Stimulated activated CD4-positive, alpha-beta T cell treated with anti-CD3 and anti-CD28 coated beads, Interleukin-15, amount 100 ng/mL, for 24 hours (primary cell): ENCODE measurements around the gene MICOS13.

Experiments used
- DNase-seq: peaks from one replicate; pipeline ENCODE4 v3.0.0-alpha.2; 2020

MICOS13 gene

GRCh38 chr19:5666921-5667610 lies 13.2 kb downstream of the MICOS13 start:
- no peak for DNase-seq

GRCh38 chr19:5665781-5666513 lies 14.4 kb downstream of the MICOS13 start:
- no peak for DNase-seq

DNA sequence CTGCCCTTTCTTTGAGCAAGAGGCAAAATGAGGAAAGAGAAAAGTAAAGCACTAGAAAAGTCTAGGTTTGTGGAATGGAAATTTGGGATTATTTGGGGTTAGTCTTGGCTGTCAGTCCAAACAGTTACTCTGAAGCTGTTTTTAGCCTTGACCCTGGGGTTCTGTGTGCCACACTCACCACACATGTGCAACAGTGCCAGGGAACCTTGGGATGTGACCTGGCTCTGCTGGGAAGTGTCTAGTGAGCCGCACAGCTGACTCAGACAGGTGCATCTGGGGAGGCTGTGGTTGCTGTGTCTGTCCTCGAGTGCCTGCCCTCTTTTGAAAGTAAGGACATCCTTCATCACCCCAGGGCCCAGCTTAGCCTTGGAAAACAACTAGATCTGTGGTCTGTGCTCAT lies 15.8 kb downstream of the MICOS13 start:
- DNase-seq = no peak

DNA sequence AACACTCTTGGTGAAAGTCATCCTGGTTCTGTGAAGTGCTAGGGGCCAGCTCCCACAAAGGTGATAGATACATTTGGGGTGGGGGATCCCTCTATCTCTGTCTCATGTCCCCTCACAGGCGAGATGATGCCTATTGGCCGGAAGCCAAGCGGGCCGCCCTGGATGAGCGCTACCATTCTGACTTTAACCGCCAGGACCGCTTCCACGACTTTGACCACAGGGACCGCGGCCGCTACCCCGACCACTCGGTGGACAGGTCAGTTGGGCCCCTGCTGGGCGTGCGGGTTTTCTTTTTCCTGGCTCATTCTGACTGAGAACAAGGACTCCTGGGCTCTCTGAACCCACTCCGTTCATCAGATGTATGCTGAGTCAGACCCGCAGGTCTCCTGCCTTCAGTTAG lies 16.4 kb downstream of the MICOS13 start:
- no peak for DNase-seq

DNA sequence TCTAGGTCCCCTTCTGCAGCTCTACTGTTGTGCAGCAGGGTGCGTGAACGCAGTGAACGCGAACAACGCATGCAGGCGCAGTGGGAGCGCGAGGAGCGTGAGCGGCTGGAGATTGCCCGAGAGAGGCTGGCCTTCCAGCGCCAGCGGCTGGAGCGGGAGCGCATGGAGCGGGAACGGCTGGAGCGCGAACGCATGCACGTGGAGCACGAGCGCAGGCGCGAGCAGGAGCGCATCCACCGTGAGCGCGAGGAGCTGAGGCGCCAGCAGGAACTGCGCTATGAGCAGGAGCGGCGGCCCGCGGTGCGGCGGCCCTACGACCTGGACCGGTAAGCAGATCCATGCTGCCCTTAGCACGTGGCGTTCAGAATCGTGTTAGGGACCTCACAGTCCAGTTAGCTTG lies 18.8 kb downstream of the MICOS13 start:
- DNase-seq = no peak

- no peak for DNase-seq
Observed at GRCh38 chr19:5655412-5655811, 24.9 kb downstream of the MICOS13 start.

DNA sequence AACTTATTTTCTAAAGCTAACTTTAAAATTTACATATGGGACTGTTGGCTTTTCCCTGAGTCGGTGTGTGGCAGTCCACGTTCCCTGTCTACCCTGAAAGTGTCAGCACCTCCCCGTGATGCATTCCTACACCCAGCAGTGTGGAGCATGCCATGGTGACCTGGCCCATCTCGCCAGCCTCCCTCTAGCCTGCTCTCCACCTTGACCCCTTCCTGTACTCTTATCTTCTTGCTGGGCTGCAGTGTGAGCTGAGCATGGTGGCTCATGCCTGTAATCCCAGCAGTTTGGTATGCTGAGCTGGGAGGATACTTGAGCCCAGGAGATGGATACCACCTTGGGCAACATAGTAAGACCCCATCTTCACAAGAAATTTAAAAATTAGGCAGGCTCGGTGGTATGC lies 25.4 kb downstream of the MICOS13 start:
- no peak for DNase-seq

GRCh38 chr19:5652261-5652660 lies 28.1 kb downstream of the MICOS13 start:
- no peak for DNase-seq

GRCh38 chr19:5651361-5651760 lies 29.0 kb downstream of the MICOS13 start:
- DNase-seq = no peak

DNA sequence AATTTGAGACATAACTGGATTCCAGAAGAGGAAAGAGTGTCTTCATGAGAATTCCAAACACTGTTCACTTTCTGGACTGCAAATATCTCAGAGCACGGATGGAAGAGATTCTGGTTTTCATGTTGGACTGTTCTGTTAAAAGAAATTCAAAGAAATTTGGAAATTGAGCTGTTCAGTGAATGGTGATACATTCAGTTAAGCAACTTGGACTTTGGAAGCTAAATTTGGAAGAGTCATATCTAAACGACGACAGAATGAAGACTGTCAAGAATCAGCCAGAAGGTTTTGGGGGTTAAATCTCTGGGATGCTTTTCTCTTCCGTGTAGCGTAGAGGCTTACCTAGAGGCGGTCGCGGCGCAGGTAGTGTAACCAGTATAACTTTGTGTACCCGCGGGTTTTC lies 31.9 kb downstream of the MICOS13 start:
- no peak for DNase-seq

GRCh38 chr19:5646703-5647102 lies 33.6 kb downstream of the MICOS13 start:
- DNase-seq = no peak

DNA sequence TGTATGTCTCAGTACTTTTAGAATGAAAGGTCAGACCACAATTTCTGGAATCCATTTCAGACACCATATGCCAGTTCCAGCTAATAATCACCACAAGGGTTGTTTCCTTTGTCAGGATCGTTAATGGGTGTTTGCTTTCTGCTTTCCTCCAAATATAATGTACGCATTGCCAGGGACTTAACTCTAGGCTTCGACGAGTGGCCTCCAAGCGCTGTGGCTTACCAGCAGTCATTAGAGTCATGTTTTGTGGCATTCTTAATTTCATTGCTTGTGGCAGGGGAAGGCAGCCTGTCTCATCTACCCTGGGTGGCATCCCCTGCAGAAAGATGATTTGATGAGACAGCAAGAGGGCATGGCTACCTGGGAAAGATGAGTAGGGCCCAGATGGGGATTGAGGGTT lies 34.9 kb downstream of the MICOS13 start:
- DNase-seq = no peak

DNA sequence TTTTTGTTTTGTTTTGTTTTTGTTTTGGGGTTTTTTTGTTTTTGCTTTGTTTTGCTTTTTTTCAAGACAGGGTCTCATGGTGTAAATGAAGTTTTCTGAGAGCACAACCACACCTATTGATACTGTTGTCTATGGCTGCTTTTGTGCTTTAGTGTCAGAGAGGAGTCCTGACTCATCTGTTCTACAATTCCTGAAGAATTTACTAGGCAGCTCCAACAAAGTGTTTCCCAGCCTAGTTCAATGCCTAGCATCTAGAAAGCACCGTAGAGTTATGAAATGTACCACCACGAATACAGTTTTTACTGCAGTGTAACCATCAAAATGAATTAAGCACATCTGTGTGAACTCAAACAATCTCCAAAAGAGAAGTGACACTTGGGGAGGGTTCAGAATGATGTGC lies 36.3 kb downstream of the MICOS13 start:
- no peak for DNase-seq

GRCh38 chr19:5643060-5643459 lies 37.3 kb downstream of the MICOS13 start:
- DNase-seq = no peak

GRCh38 chr19:5642204-5642603 lies 38.1 kb downstream of the MICOS13 start:
- no peak for DNase-seq

DNA sequence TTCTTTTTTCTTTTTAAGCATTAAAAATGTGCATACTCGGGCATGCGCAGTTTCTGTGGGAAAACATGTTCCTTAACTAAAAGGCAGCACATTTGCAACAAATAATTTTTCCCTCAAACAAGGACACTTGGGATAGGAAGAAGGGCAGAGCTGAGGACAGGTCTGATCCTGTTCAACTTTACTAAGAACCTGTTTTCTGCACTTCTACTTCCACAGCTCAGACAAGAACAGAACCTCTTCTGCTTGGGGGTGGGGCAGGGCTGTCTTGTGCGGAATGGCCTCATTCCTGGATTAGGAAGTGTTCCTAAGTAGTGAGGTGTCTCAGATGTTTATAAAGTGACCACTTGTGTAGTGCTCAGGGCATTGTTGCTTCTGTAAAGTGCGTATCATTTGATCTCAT lies 39.1 kb downstream of the MICOS13 start:
- DNase-seq = no peak

DNA sequence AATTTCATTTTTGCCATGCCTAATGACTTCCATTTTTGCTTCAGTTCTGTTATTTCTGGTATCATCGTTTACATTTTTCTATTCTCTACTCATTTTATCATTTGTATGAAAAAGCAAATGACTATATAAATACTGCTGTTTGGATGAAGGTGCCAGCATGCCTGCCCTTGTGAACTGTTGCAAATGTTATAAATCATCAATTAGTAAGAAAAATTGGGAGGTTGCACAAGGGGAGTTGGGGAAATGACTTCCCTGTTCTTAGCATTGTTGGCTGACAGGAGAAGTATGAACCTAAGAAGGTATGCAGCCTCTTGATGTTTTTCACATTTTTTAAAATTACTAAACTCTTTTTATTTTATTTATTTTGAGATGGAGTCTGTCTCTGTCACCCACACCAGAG lies 42.3 kb downstream of the MICOS13 start:
- DNase-seq = no peak

DNA sequence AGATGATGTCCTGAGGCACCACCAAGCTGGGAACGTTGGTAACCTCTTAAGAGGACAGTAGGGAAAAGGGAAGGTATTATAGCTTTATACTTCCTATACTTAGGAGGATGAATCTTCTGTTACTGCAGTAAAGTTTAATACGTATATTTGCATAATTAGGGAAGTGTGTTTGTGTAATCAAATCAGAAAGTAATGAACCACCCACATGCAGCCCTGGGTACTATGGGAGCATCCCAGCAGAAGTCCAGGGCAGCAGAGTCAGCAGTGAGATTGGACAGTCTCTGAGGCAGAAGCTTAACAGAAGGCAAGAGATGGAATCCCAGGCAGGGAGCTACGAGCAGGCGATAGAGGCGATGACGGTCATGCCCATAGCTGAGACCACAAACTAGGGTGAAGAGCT lies 44.9 kb downstream of the MICOS13 start:
- no peak for DNase-seq

DNA sequence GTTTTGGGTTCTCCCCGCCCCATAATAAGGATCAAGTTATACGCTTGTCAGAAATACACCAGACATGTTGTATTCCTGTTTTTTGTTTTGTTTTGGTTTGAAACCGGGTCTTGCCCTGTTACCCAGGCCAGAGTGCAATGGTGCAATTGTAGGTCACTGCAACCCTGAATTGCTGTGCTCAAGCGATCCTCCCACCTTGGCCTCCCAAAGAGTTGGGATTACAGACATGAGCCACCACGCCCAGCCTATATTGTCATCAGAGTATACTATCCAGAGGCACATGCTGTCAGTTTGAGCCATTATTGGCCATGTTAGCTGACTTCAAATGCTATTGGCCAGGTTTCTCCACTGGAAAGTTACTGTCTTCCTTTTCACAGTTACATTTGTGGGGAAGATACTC lies 47.7 kb downstream of the MICOS13 start:
- no peak for DNase-seq

GRCh38 chr19:5632241-5632612 lies 48.1 kb downstream of the MICOS13 start:
- no peak for DNase-seq

DNA sequence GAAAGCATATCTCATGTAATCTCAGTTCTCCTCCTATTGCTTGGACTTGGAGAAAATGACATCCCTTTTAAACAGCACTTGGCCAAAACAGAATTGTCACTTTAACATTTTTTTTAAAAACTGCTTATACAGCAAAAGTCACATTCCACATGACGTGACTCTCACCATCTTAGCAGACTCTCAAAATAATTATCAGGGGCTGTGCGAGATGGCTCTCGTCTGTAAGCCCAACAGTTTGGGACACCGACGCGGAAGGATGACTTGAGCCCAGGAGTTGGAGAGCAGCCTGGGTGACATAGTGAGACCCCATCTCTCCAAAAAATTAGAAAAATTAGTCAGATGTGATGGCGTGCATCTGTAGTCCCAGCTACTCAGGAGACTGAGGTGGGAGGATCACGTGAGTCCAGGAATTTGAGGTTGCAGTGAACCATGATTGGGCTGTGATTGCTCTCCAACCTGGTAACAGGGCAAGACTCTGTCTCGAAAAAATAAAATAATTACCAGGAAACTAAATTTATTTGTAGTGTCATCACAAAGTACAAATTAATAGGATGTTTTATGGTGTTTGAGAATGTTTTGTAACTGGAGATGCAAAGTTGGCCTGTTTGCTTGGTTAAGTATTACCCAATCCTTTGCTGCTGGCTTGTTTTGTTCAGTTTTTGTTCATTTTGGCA lies 48.6 kb downstream of the MICOS13 start:
- DNase-seq = no peak

GRCh38 chr19:5628919-5629481 lies 51.3 kb downstream of the MICOS13 start:
- DNase-seq = no peak

GRCh38 chr19:5628461-5628860 lies 51.9 kb downstream of the MICOS13 start:
- no peak for DNase-seq
